Activated naive CD8-positive, alpha-beta T cell treated with anti-CD3 and anti-CD28 coated beads, Interleukin-2, amount 50 U/mL, for 24 hours (primary cell): Measurements from ENCODE around the gene EVPLL.
"Not testable (repeated sequence)": the region's sequence is repeated elsewhere in the genome, so short reads cannot be mapped to it uniquely, and the experiment has no call there.

ENCODE experiments used
- ATAC-seq: fragments of 150-1000 bp; cut with Tn5 transposase; one replicate; pipeline ENCODE4 v1.10.0; 2021
- DNase-seq: peaks from one replicate; pipeline ENCODE4 v3.0.0; 2021
- H3K27ac Mint-ChIP-seq: one replicate; pipeline ENCODE4 v1.8.0; 2021; ENCODE audit warnings: mild to moderate bottlenecking, mixed read lengths
- H3K27me3 Mint-ChIP-seq: one replicate; pipeline ENCODE4 v1.8.0; 2021; ENCODE audit warnings: mixed read lengths
- H3K36me3 Mint-ChIP-seq: one replicate; pipeline ENCODE4 v1.8.0; 2021; ENCODE audit warnings: low read depth, mixed read lengths
- H3K4me1 Mint-ChIP-seq: one replicate; pipeline ENCODE4 v1.8.0; 2021; ENCODE audit warnings: mixed read lengths
- H3K4me3 Mint-ChIP-seq: one replicate; pipeline ENCODE4 v1.8.0; 2021; ENCODE audit warnings: mild to moderate bottlenecking, moderate library complexity, mixed read lengths
- H3K9me3 Mint-ChIP-seq: one replicate; pipeline ENCODE4 v1.8.0; 2021; ENCODE audit warnings: mixed read lengths

EVPLL gene

DNA sequence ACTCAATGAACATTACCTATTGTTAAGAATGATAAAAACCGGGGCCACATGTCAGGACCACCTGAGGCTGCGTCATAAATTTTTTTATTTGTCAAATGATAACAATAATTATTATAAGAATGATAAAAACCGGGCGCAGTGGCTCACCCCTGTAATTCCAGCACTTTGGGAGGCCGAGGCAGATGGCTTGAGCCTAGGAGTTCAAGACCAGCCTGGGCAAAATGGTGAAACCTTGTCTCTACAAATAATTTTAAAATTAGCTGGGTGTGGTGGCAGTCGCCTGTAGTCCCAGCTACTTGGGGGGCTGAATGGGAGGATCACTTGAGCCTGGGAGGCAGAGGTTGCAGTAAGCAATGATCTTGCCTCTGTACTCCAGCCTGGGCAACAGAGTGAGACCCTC is 13.4 kb upstream of the EVPLL start:
- DNase-seq, result no peak
- no peaks in the 10 kb centered on the region for H3K9me3 Mint-ChIP-seq
- H3K4me3 Mint-ChIP-seq, result no peak overlapping the region
- H3K36me3 Mint-ChIP-seq, result no peaks in the 10 kb centered on the region
- no peaks in the 10 kb centered on the region for H3K27me3 Mint-ChIP-seq
- H3K4me1 Mint-ChIP-seq, result peaks cover 18% of the 10 kb centered on the region
- ATAC-seq, result no peak
- H3K27ac Mint-ChIP-seq, result no peak overlapping the region

DNA sequence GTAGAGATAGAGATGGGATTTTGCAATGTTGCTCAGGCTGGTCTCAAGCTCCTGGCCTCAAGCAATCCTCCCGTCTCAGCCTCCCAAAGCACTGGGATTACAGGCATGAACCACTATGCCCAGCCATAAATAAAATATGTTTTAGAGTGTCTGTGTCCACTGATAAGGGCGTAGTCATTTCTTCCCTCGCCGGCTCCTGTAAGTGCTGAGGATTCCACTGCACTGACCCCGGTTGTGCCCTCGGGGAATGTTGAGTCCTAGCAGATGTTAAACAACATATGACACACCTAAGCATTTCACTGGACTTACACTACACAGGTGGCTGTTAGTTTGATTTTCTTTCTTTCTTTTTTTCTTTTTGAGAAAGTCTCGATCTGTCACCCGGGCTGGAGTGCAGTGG is 8.6 kb upstream of the EVPLL start:
- DNase-seq (no peak), ATAC-seq (no peak)
- no peak overlapping the region for H3K4me3 Mint-ChIP-seq
- no peaks in the 10 kb centered on the region for H3K36me3 Mint-ChIP-seq
- peaks cover 18% of the 10 kb centered on the region for H3K27me3 Mint-ChIP-seq
- peaks cover 2% of the 10 kb centered on the region for H3K4me1 Mint-ChIP-seq
- H3K27ac Mint-ChIP-seq, result no peak overlapping the region
- H3K9me3 Mint-ChIP-seq, result no peaks in the 10 kb centered on the region

DNA sequence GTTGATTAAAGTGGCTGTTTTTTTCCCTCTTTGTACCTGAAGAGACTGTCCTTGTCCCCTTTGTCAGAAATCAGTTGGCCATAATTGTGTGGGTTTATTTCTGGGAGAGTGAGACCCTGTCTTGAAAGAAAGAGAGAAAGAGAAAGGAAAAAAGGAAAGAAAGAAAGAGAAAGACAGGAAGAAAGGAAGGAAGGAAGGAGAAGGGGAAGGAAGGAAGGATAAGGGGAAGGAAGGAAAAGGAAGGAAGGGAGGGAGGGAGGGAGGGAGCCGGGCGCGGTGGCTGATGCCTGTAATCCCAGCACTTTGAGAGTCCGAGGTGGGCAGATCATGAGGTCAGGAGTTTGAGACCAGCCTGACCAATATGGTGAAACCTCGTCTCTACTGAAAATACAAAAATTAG is 6.8 kb upstream of the EVPLL start:
- Mint-ChIP-seq H3K27ac (no peak overlapping the region), H3K4me3 (no peak overlapping the region), H3K27me3 (peaks cover 18% of the 10 kb centered on the region), H3K9me3 (no peaks in the 10 kb centered on the region), H3K4me1 (peaks cover 2% of the 10 kb centered on the region), H3K36me3 (no peaks in the 10 kb centered on the region)
- DNase-seq (no peak), ATAC-seq (no peak)

DNA sequence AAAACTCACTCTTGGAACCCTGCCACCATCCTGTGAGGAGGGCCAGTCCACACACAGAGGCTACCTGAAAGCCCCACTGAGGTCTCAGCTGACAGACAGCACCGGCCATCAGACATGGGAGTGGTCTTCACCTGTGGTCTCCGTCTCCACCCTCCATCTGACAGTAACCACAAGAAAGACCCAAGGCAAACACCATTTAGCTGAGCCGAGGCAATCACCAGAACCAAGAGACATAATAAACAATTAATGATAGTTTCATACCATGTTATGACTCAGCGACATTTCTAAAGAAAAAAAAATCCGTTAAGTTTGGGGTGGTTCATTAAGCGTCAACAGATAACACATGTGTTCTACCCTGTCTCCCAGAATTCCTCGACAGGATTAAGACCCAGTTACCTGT is 6.1 kb upstream of the EVPLL start:
- Mint-ChIP-seq H3K27me3 (peaks cover 18% of the 10 kb centered on the region), H3K36me3 (no peaks in the 10 kb centered on the region), H3K4me3 (no peak overlapping the region), H3K27ac (no peak overlapping the region), H3K9me3 (no peaks in the 10 kb centered on the region), H3K4me1 (peaks cover 2% of the 10 kb centered on the region)
- ATAC-seq (peak; percentile 20), DNase-seq (no peak)

DNA sequence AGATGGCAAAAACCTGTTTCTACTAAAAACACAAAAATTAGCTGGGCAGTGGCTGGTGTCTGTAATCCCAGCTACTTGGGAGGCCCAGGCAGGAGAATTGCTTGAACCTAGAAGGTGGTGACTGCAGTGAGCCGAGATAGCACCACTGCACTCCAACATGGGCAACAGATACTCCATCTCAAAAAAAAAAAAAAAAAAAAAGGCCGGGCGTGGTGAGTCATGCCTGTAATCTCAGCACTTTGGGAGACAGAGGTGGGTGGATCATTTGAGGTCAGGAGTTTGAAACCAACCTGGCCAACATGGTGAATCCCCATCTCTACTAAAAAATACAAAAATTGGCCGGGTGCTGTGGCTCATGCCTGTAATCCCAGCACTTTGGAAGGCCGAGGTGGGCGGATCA is 4.4 kb upstream of the EVPLL start:
- H3K27ac Mint-ChIP-seq, H3K9me3 Mint-ChIP-seq, ATAC-seq: not testable (repeated sequence)

DNA sequence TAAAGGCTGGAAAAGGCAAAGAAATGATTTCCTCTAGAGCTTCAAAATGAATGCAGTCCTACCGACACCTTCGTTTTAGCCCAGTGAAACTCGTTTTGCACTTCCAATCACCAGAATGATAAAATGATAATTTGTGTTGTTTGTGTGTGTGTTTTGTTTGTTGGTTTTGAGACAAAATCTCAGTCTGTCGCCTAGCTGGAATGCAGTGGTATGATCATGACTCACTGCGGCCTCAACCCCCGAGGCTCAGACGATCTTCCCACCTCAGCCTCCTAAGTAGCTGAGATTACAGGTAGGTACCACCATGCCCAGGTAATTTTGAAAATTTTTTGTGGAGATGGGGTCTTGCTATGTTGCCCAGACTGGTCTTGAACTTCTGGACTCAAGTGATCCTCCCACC is 3.4 kb upstream of the EVPLL start:
- no peaks in the 10 kb centered on the region for H3K9me3 Mint-ChIP-seq
- no peaks in the 10 kb centered on the region for H3K36me3 Mint-ChIP-seq
- no peak for DNase-seq
- no peak for ATAC-seq
- peaks cover 18% of the 10 kb centered on the region for H3K27me3 Mint-ChIP-seq
- no peak overlapping the region for H3K27ac Mint-ChIP-seq
- H3K4me3 Mint-ChIP-seq, result no peak overlapping the region
- H3K4me1 Mint-ChIP-seq, result peaks cover 2% of the 10 kb centered on the region

More for the DNA sequence above, 4.4 kb upstream of the EVPLL start:
- not testable (repeated sequence) for DNase-seq, H3K36me3 Mint-ChIP-seq, H3K4me3 Mint-ChIP-seq, H3K4me1 Mint-ChIP-seq
- H3K27me3 Mint-ChIP-seq, result peaks cover 18% of the 10 kb centered on the region

DNA sequence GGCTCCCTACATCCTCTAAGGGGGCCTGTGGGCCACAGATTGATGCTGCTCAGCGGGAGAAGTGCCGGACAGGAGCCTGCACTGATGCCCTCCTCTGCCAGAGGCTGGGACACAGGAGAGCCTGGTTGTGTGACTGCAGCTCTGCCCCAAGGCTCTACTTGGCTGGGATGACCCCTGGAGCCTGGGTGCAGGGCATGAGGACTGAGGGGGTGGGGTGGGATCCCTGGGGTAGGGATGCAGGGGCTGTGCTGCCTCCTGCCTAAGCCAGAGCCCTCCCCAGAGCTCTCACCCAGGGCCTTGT is 577 bp downstream of the EVPLL start:
- Mint-ChIP-seq H3K36me3 (no peaks in the 10 kb centered on the region), H3K9me3 (no peaks in the 10 kb centered on the region), H3K27me3 (peaks cover 7% of the 10 kb centered on the region), H3K27ac (no peak overlapping the region), H3K4me3 (no peak overlapping the region), H3K4me1 (peaks cover 7% of the 10 kb centered on the region)
- ATAC-seq (no peak), DNase-seq (no peak)

DNA sequence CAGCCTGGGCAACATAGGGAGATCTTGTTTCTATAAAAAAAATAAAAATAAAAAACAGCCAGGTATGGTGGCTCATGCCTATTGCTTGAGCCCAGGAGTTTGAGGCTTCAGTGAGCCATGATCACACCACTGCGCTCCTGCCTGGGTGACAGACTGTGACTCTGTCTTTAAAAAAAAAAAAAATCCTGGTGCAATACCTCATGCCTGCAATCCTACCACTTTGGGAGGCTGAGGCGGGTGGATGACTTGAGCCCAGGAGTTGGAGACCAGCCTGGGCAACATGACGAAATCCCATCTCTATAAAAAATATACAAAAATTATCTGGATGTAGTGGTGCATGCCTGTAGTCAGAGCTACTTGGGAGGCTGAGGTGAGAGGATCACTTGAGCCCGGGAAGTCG is 1.0 kb downstream of the EVPLL start:
- DNase-seq, H3K36me3 Mint-ChIP-seq, H3K4me1 Mint-ChIP-seq, H3K4me3 Mint-ChIP-seq, H3K27ac Mint-ChIP-seq, H3K27me3 Mint-ChIP-seq, H3K9me3 Mint-ChIP-seq, ATAC-seq: not testable (repeated sequence)

DNA sequence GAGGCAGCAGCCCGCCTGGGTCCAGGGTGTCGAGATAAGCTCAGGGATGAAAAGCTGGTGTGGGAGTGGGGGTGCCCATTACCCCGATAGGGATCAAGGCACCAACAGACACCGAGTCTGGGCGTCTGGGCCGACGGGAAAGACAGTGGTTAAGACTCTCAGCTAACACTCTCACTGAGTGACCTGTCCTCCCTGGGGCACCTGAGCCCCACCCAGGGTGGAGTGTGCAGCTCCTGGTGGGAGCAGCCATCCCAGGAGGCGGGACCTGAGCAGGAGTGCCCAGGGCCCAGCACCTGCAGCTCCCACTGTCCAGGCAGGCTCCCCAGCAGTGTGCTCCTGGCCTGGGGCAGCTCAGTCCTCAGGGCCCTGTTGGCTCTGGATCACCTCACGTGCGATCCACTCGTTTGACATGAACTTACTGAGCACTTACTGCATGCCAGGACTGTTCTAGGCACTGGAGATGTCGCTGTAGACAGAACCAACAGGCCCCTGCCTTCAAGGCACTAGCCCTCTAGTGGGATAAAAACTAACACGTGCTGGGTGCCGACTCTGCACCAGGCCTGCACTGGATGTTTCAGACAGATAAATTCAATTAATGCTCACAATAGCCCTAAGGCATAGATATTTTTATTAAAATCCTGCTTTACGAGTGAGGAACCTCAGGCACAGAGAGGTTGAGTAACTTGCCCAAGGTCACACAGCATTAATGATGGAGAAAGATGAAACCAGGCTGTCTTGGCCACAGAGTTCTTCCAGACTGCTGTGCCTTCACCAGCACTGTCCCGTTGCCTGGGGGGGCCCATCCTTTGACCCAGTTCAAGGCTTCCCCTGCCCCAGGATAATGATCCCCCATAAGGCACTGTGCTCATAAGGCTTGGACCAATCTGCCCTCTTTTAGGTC is 1.9 kb downstream of the EVPLL start:
- ATAC-seq (no peak), DNase-seq (no peak)
- no peak overlapping the region for H3K27ac Mint-ChIP-seq
- H3K9me3 Mint-ChIP-seq, result no peaks in the 10 kb centered on the region
- peaks cover 7% of the 10 kb centered on the region for H3K27me3 Mint-ChIP-seq
- no peak overlapping the region for H3K4me3 Mint-ChIP-seq
- H3K4me1 Mint-ChIP-seq, result peaks cover 6% of the 10 kb centered on the region
- no peaks in the 10 kb centered on the region for H3K36me3 Mint-ChIP-seq

DNA sequence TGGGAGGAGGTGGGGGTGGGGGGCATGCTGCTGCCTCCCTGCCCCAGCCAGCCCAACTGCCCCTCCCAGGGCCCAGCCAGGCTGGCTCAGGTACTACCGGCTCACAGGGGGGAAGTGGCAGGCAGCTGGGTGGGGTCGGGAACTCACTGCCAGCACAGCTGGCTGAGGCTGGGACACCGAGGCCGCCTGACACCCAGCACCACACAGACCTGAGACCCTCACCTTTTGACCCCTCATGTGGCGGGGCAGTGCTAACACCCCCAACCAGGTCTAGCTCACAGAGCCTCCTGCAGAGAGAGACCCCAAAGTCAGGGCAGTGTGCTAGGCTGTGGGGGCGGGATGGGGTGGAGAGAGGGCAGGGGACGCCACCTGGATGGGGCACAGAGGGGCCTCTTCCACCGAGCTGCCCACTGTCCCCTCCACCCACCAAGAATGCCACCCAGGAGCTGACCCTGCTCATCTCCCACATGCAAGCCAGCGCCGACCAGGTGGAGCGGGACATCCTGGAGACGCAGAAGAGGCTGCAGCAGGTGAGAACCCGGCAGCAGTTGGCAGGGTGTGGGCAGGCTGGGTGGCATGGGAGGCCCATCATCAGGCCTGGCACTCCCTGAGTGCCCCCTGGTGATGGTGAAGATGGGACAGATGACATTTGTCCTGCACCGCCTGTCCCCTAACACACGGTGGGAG is 3.0 kb downstream of the EVPLL start:
- ATAC-seq (no peak), DNase-seq (no peak)
- no peak overlapping the region for H3K27ac Mint-ChIP-seq
- H3K27me3 Mint-ChIP-seq, result peaks cover 7% of the 10 kb centered on the region
- peaks cover 6% of the 10 kb centered on the region for H3K4me1 Mint-ChIP-seq
- H3K9me3 Mint-ChIP-seq, result no peaks in the 10 kb centered on the region
- H3K36me3 Mint-ChIP-seq, result no peaks in the 10 kb centered on the region
- no peak overlapping the region for H3K4me3 Mint-ChIP-seq

DNA sequence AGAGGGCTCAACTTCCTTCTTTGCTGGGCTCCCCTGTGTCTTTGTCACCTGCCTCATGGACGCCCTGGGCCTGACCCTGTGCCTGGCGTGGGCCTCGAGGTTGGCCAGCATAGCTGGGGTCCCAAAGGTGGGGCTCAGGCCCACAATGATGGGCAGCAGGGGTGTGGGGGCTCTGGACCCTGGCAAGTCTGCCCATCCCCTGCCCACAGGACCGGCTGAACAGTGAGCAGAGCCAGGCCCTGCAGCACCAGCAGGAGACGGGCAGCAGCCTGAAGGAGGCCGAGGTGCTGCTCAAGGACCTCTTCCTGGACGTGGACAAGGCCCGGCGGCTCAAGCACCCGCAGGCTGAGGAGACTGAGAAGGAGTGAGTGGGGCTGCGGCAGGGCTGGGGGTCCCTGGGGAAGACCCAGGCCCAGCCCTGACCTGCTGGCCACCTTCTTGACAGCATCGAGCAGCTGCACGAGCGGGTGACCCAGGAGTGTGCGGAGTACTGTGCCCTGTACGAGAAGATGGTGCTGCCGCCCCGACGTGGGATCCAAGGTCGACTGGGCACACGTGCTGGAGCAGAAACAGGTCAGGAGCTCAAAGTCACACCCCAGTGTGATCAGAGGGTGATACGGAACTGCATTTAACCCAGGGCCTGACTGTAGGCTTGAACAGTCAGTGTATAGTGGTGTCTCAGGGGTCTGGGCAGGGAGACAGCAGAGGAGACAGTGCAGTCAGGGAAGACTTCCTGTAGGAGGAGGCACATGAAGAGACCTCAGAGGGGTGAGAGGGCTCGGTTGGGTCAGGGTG is 3.8 kb downstream of the EVPLL start:
- no peak overlapping the region for H3K4me3 Mint-ChIP-seq
- peaks cover 7% of the 10 kb centered on the region for H3K27me3 Mint-ChIP-seq
- peak overlapping the region; percentile 33 for H3K27ac Mint-ChIP-seq
- H3K9me3 Mint-ChIP-seq, result no peaks in the 10 kb centered on the region
- peaks cover 6% of the 10 kb centered on the region for H3K4me1 Mint-ChIP-seq
- no peaks in the 10 kb centered on the region for H3K36me3 Mint-ChIP-seq
- no peak for ATAC-seq
- no peak for DNase-seq

DNA sequence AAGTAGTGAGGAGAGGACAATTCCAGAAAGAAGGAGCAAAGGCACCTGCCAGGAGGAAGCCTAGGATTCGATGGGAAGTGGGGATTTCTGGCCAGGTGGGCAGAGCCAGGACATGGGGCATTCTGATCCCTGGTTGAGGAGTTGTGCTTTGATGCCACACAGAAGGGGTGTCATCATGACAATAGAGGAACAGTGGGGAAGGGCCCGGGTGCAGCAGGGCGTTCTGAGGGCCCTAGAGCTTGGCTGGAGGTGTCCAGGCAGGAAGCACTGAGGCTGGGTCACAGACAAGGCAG is 4.3 kb downstream of the EVPLL start:
- ATAC-seq (no peak), DNase-seq (no peak)
- Mint-ChIP-seq H3K27me3 (peaks cover 7% of the 10 kb centered on the region), H3K36me3 (no peaks in the 10 kb centered on the region), H3K9me3 (no peaks in the 10 kb centered on the region), H3K4me1 (peaks cover 6% of the 10 kb centered on the region), H3K4me3 (no peak overlapping the region), H3K27ac (peak overlapping the region; percentile 33)

DNA sequence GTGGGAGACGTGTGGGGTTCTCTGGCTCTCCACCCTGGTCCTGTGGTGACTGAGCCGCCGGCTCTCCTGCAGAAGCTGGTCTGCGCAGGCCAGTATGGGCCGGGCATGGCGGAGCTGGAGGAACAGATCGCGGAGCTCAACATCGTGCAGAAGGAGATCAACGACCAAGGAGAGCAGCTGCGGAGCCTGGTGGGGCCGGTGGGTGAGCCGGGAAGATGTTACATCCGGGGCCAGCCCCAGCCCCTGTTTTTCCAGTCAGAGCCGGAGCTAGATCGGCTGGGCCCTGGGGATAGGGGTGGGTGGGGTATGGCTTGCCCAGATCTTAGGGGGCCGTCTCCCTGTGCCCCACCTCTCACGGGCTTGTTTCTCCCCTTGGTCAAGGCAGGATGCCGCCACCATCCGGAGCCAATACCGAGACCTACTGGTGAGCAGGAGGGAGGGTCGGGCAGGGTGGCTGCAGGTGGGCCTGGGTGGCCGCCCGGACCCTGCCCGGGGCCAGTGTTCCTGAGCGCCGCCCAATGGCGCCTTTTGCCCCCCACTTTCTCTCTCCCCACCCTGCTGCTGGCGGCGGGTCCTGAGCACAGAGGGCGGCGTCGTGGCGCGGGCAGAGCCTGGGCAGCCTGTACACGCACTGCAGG is 5.0 kb downstream of the EVPLL start:
- DNase-seq, result no peak
- ATAC-seq, result no peak
- H3K4me3 Mint-ChIP-seq, result no peak overlapping the region
- H3K27ac Mint-ChIP-seq, result no peak overlapping the region
- no peaks in the 10 kb centered on the region for H3K9me3 Mint-ChIP-seq
- H3K4me1 Mint-ChIP-seq, result peaks cover 6% of the 10 kb centered on the region
- H3K27me3 Mint-ChIP-seq, result peaks cover 7% of the 10 kb centered on the region
- no peaks in the 10 kb centered on the region for H3K36me3 Mint-ChIP-seq

DNA sequence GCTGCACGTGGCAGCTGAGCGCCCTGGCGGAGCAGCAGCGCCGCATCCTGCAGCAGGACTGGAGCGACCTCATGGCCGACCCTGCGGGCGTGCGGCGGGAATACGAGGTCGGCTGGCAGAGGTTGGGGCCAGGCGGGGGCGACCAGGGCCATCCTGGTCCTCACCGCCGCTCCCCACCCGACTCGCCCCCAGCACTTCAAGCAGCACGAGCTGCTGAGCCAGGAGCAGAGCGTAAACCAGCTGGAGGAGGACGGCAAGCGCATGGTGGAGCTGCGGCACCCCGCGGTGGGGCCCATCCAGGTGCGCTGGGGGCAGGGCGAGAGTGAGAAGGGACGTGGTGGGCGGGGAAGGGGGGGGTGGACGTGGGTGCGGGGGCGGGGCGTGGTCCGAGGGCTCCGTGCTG is 5.5 kb downstream of the EVPLL start:
- not testable (repeated sequence) for H3K9me3 Mint-ChIP-seq, DNase-seq, H3K4me3 Mint-ChIP-seq, H3K27ac Mint-ChIP-seq, H3K36me3 Mint-ChIP-seq, H3K4me1 Mint-ChIP-seq, ATAC-seq, H3K27me3 Mint-ChIP-seq

DNA sequence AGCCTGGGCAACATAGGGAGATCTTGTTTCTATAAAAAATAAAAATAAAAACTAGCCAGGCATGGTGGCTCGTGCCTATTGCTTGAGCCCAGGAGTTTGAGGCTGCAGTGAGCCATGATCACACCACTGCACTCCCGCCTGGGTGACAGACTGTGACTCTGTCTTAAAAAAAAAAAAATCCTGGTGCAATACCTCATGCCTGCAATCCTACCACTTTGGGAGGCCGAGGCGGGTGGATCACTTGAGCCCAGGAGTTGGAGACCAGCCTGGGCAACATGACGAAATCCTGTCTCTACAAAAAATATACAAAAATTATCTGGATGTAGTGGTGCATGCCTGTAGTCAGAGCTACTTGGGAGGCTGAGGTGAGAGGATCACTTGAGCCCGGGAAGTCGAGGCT is 6.7 kb downstream of the EVPLL start:
- H3K4me3 Mint-ChIP-seq, H3K36me3 Mint-ChIP-seq, H3K27ac Mint-ChIP-seq, DNase-seq, H3K27me3 Mint-ChIP-seq, H3K4me1 Mint-ChIP-seq, ATAC-seq, H3K9me3 Mint-ChIP-seq: not testable (repeated sequence)
